Measurements from ENCODE around the gene OLFML2A. TPM values are rescaled to one million over a fixed set of nuclear protein-coding genes. Genes with fewer than 3 reads are reported as not detected.

Gene OLFML2A
- total and polyA plus RNA-seq, 2 of the 13 experiments (the other 11 are each of a cell fraction or from before 2014, with no cell fraction given): 0.01 to 0.02 TPM

DNA sequence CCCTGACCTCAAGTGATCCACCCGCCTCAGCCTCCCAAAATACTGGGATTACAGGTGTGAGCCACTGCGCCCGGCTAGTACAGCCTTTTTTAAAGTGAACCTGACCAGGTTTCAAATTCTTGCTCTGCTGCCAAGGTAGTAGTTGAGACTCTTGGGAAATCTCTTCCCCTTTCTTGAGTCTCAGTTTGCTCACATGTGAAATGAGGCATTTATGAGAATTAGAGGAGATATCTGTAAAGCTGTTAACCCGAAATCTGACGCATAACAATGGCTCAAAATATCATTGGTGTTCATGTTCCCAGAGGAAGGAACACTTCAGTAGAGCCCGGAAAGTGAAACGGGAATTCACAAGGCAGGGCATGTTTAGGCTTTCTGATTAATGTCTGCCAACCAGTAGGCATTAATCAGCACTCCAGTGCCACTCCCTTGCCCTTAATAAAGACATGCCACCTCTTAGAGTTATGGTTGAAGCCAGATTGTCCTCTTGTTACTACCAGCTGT is 86.5 kb downstream of the OLFML2A start (continued):
- TF ChIP-seq, protein P1, sequence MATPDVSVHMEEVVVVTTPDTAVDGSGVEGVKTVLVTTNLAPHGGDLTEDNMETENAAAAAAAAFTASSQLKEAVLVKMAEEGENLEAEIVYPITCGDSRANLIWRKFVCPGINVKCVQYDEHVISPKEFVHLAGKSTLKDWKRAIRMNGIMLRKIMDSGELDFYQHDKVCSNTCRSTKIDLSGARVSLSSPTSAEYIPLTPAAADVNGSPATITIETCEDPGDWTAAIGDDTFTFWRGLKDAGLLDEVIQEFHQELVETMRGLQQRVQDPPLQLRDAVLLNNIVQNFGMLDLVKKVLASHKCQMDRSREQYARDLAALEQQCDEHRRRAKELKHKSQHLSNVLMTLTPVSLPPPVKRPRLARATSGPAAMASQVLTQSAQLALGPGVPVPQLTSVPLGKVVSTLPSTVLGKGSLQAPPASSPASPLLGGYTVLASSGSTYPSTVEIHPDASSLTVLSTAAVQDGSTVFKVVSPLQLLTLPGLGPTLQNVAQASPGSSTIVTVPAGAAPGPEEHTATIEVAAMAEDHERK (CRISPR knock-in tag; IDR thresholded peaks at IDR 0.05; ENCODE audit: low read depth): no peak
- no peak for TF ChIP-seq SOX5 (CRISPR knock-in tag; IDR thresholded peaks at IDR 0.05; ENCODE audit: borderline replicate concordance)
- no peak for TF ChIP-seq ZNF614 (CRISPR knock-in tag; IDR thresholded peaks at IDR 0.05; ENCODE audit: borderline replicate concordance)
- no peak for TF ChIP-seq REL (CRISPR knock-in tag; conservative IDR thresholded peaks at IDR 0.05)

Other genes with a start within 250 kb of the OLFML2A start
- 31.5 and 50.9 TPM in 2 replicates for gene NR6A1, start 5.8 kb upstream of the OLFML2A start, total RNA-seq (2016; rRNA removed; fragmentation: Illumina TruSeq; extraction: Trizol)
- 19.7 and 28.1 TPM in 2 replicates for gene NR6A1, start 5.8 kb upstream of the OLFML2A start, polyA plus RNA-seq (2011; rRNA removed)
- gene WDR38, start 76.3 kb downstream of the OLFML2A start, total RNA-seq (2016; rRNA removed; fragmentation: Illumina TruSeq; extraction: Trizol): not detected in 2 replicates
- not detected in 2 replicates for gene WDR38, start 76.3 kb downstream of the OLFML2A start, polyA plus RNA-seq (2011; rRNA removed)
- 2,153 and 2,627 TPM in 2 replicates for gene RPL35, start 84.8 kb downstream of the OLFML2A start, total RNA-seq (2016; rRNA removed; fragmentation: Illumina TruSeq; extraction: Trizol)
- 2,935 and 3,116 TPM in 2 replicates for gene RPL35, start 84.8 kb downstream of the OLFML2A start, polyA plus RNA-seq (2011; rRNA removed)
- 33.8 and 35.4 TPM in 2 replicates for gene ARPC5L, start 85.0 kb downstream of the OLFML2A start, total RNA-seq (2016; rRNA removed; fragmentation: Illumina TruSeq; extraction: Trizol)
- gene ARPC5L, start 85.0 kb downstream of the OLFML2A start, polyA plus RNA-seq (2011; rRNA removed): 23.6 and 29.9 TPM in 2 replicates
- gene GOLGA1, start 163.9 kb downstream of the OLFML2A start, total RNA-seq (2016; rRNA removed; fragmentation: Illumina TruSeq; extraction: Trizol): 15.9 and 21.5 TPM in 2 replicates
- 12.3 and 12.7 TPM in 2 replicates for gene GOLGA1, start 163.9 kb downstream of the OLFML2A start, polyA plus RNA-seq (2011; rRNA removed)

All from HepG2 (cell line).